Measurements from ENCODE around the gene KCNAB3.

The KCNAB3 gene

GRCh38 chr17:7878234-7878633, 51.4 kb downstream of the KCNAB3 start:
- DNase-seq (ENCODE audit: low read depth): no peak

GRCh38 chr17:7875804-7876370, 53.8 kb downstream of the KCNAB3 start:
- DNase-seq (ENCODE audit: low read depth): no peak

- DNase-seq (ENCODE audit: low read depth): no peak
Observed at GRCh38 chr17:7873051-7873450, 56.6 kb downstream of the KCNAB3 start.

Data from activated T-cell treated with anti-CD3 and anti-CD28 coated beads for 48 hours (primary cell).